Thoracic aorta (tissue), 2 donors: ENCODE measurements around the gene MAP3K13. TPM values are rescaled to one million over a fixed set of nuclear protein-coding genes. Genes with fewer than 3 reads are reported as not detected.

Experiments
- ATAC-seq: fragments of 150-250 bp; one replicate; pipeline ENCODE4 v1.8.0; 2017; ENCODE audit warnings: low read depth; ENCODE audit not compliant: insufficient number of reproducible peaks, low FRiP score
- DNase-seq: peaks from one replicate; pipeline ENCODE4 v3.0.0-alpha.2; 2020; ENCODE audit warnings: low spot score
- H3K27ac ChIP-seq, 2 donors: fragments of 200-600 bp; sonication (generic); 1 replicate in 1 of 2; 2 replicates in 1 of 2; pipeline ENCODE4 v1.5.1; 2016; ENCODE audit warnings: mild to moderate bottlenecking in 2 of 2, moderate library complexity in 2 of 2
- H3K27me3 ChIP-seq: fragments of 200-600 bp; sonication (generic); replicated peaks from 2 replicates; pipeline ENCODE4 v1.6.0; 2016; ENCODE audit warnings: mild to moderate bottlenecking; ENCODE audit not compliant: insufficient read depth
- H3K36me3 ChIP-seq: fragments of 200-600 bp; sonication (generic); one replicate; pipeline ENCODE4 v1.5.1; 2016
- H3K4me1 ChIP-seq, 2 donors: fragments of 200-600 bp; sonication (generic); 1 replicate in 1 of 2; 2 replicates in 1 of 2; pipeline versions ENCODE4 v1.5.1 to v1.6.0; 2016; ENCODE audit warnings: low read depth in 2 of 2, mild to moderate bottlenecking in 1 of 2; ENCODE audit not compliant: control insufficient read depth in 1 of 2
- H3K4me3 ChIP-seq: fragments of 200-600 bp; sonication (generic); 2 replicates; pipeline ENCODE4 v1.5.1; 2016; ENCODE audit warnings: mild to moderate bottlenecking
- H3K9me3 ChIP-seq: fragments of 200-600 bp; sonication (generic); 2 replicates; pipeline ENCODE4 v1.5.1; 2016
- CTCF ChIP-seq: fragments of 200-600 bp; sonication (generic); IDR thresholded peaks from one replicate; pipeline ENCODE4 v1.5.1; 2019; ENCODE audit warnings: antibody characterized with exemption
- total RNA-seq, 2 donors: library from RNA; depleted of rRNA; stranded (reverse); fragments of >200 nt; gene quantifications; one replicate each; pipeline versions ENCODE4 v1.1.0 to v1.2.3, GENCODE V29; 2016

MAP3K13 gene
- total RNA-seq, 2 donors from 2014 or later: 17.3 to 21.9 TPM

- Histone ChIP-seq H3K4me1 (peaks cover 8 to 18% of the 10 kb centered on the region in 2 donors), H3K4me3 (no peak overlapping the region), H3K27me3 (no peaks in the 10 kb centered on the region), H3K36me3 (no peaks in the 10 kb centered on the region), H3K9me3 (no peaks in the 10 kb centered on the region), H3K27ac (no peak overlapping the region)
- TF ChIP-seq CTCF: no peak
- ATAC-seq: no peak
- no peak for DNase-seq
Observed at GRCh38 chr3:185318141-185318540, 44.8 kb upstream of the MAP3K13 start.

- H3K27me3 ChIP-seq: no peaks in the 10 kb centered on the region
- H3K4me1 ChIP-seq: peaks cover 8 to 18% of the 10 kb centered on the region in 2 donors
- H3K27ac ChIP-seq: no peak overlapping the region
- H3K9me3 ChIP-seq: no peaks in the 10 kb centered on the region
- no peak for DNase-seq
- no peaks in the 10 kb centered on the region for H3K36me3 ChIP-seq
- TF ChIP-seq CTCF: no peak
- H3K4me3 ChIP-seq: no peak overlapping the region
- ATAC-seq: no peak
Observed at GRCh38 chr3:185319801-185320200, 43.1 kb upstream of the MAP3K13 start.

GRCh38 chr3:185320949-185321348 lies 42.0 kb upstream of the MAP3K13 start:
- Histone ChIP-seq H3K27me3 (no peaks in the 10 kb centered on the region), H3K36me3 (no peaks in the 10 kb centered on the region), H3K9me3 (no peaks in the 10 kb centered on the region), H3K4me3 (no peak overlapping the region), H3K4me1 (peaks cover 8 to 18% of the 10 kb centered on the region in 2 donors), H3K27ac (no peak overlapping the region)
- ATAC-seq (no peak), DNase-seq (no peak)
- no peak for TF ChIP-seq CTCF

GRCh38 chr3:185322101-185322719 lies 40.7 kb upstream of the MAP3K13 start:
- Histone ChIP-seq H3K27me3 (no peaks in the 10 kb centered on the region), H3K4me3 (no peak overlapping the region), H3K4me1 (peaks cover 0 to 6% of the 10 kb centered on the region in 2 donors), H3K27ac (no peak overlapping the region), H3K9me3 (no peaks in the 10 kb centered on the region), H3K36me3 (no peaks in the 10 kb centered on the region)
- DNase-seq (no peak), ATAC-seq (no peak)
- no peak for TF ChIP-seq CTCF

GRCh38 chr3:185325946-185326791 lies 36.8 kb upstream of the MAP3K13 start:
- no peak for ATAC-seq
- TF ChIP-seq CTCF: no peak
- Histone ChIP-seq H3K27me3 (no peaks in the 10 kb centered on the region), H3K9me3 (no peaks in the 10 kb centered on the region), H3K4me3 (no peak overlapping the region), H3K27ac (no peak overlapping the region), H3K36me3 (no peaks in the 10 kb centered on the region), H3K4me1 (no peaks in the 10 kb centered on the region)
- DNase-seq: no peak
